SK-N-MC (cell line): ENCODE measurements around the gene PI4KA.

Experiments
- EZH2 ChIP-seq: fragments of 200-600 bp; sonication (generic); IDR thresholded peaks from one replicate; pipeline ENCODE4 v1.6.1; 2017; ENCODE audit warnings: antibody characterized with exemption
- POLR2AphosphoS5 ChIP-seq: IDR thresholded peaks from 2 replicates; pipeline ENCODE4 v1.6.1; 2012; ENCODE audit warnings: mild to moderate bottlenecking, low read depth, low read length, borderline replicate concordance

GRCh38 chr22:20834725-20835124 is 23.9 kb downstream of the PI4KA start:
- no peak for TF ChIP-seq EZH2
- no peak for TF ChIP-seq POLR2AphosphoS5
